ENCODE results near the gene GPR62.

The GPR62 gene

DNA sequence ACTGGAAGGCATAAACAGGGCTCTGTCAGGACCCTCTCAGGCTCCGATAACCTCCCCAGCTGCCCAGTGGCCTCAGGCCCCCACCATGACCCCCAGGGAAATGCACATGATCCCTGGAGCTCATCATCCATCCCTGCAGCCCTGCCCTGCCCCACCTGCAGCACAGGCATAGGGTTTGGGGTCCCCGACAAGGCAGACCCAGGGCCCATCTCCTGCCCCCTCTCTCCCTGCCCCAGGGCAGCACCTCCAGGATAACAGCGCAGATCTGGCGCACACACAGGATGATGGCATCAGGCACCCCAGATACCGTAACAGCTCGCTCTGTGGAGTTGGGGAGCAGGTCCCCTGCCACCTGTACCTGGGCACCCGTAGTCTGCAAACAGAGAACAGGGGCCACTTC, 4.5 kb downstream of the GPR62 start:
- Mint-ChIP-seq H3K36me3 (peaks cover 4% of the 10 kb centered on the region), H3K27ac (no peak overlapping the region), H3K4me3 (no peak overlapping the region), H3K9me3 (no peaks in the 10 kb centered on the region), H3K4me1 (peaks cover 7% of the 10 kb centered on the region)
- ATAC-seq: no peak
- DNase-seq (ENCODE audit: low spot score in 2 of 2): no peak

DNA sequence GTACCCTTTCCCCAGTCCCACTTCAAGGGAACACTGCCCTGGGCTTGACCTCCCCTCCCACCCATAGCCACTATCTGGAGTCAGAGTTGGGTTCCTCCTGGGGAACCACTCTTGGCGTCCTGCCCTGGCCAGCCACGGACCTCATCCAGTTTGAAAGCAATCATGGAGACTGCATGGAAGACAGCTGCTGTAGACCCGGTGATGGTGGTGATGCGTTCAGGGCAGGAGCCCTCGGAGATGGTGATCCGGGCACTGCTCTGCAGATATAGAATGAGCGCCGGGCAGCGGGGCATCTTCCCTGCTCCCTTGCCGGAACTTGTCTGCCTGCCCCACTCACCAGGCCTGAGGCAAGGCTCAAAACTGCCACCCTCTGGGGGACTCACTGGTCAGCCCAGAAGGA, 5.2 kb downstream of the GPR62 start:
- H3K36me3 Mint-ChIP-seq: peaks cover 4% of the 10 kb centered on the region
- ATAC-seq: no peak
- no peak for DNase-seq (ENCODE audit: low spot score in 2 of 2)
- no peaks in the 10 kb centered on the region for H3K9me3 Mint-ChIP-seq
- peaks cover 14% of the 10 kb centered on the region for H3K4me1 Mint-ChIP-seq
- no peak overlapping the region for H3K4me3 Mint-ChIP-seq
- no peak overlapping the region for H3K27ac Mint-ChIP-seq

DNA sequence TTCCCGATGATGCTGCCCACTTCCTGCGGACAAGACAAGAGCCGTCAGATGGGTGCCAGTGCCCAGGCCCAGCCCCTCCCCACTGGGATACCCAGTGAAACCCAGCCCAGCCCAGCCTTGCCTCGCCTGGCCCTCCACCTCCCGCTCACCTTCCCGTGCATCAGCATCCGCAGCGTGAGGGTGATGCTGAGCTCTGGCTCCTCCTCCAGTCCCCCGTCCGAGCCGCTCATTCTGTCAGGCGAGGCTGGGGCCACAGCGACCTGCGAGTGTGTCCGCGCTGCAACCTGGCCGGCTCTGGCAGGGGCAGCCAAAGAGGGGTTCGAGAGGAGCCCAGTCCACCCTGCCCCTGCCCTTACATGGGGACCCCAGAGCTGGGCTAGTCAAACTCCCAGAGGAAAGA, 5.8 kb downstream of the GPR62 start:
- H3K4me1 Mint-ChIP-seq: peaks cover 20% of the 10 kb centered on the region
- H3K36me3 Mint-ChIP-seq: peaks cover 4% of the 10 kb centered on the region
- H3K27ac Mint-ChIP-seq: no peak overlapping the region
- no peak for ATAC-seq
- DNase-seq (ENCODE audit: low spot score in 2 of 2): no peak
- no peaks in the 10 kb centered on the region for H3K9me3 Mint-ChIP-seq
- no peak overlapping the region for H3K4me3 Mint-ChIP-seq

DNA sequence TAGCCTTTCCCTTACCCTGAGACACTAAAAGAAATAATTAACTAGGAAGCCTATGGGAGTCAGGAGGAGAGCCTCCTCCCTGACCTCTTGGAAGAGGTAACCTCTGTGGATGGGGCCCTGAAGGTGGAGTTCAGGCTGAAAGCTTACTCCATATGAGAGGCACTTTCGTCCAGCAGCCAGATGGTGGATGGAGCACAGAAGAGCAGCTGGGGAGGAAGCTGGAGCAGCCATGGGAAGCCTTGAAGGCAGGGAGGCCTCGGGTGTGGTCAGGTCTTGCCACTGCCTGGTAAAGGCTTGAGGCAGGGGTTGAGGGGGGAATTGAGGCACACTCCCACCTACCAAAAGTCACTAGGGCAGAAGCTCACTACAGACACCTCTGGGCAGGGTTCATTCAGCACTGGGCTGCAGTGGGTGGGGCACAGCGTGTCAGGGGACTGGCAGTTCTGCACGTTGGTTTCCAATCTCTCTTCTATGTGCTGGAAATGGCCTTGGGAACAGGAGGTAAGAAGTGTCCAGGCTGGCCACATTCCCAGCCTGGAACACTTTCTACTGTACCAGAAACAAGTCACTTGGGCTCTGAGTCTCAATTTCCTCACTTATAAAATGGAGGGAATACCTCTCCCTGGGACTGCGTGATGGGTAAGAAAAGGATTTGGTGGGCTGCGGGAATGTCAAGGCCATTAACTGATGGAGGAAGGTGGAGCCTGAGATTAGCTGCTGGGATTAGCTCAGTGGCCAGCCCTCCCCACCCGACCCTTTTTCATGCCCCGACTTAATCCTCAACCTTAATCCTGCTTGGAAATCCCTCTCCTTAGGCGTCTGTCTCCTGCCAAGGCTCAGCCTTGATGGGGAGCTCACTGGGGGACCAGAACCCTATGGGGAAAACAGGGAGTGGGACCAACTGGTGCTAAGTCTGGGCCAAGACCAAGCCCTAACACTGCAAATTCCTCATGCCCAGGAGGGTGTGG, 6.7 kb downstream of the GPR62 start:
- Mint-ChIP-seq H3K4me1 (peaks cover 24% of the 10 kb centered on the region), H3K9me3 (no peaks in the 10 kb centered on the region), H3K27ac (no peak overlapping the region), H3K4me3 (no peak overlapping the region), H3K36me3 (peaks cover 4% of the 10 kb centered on the region)
- ATAC-seq: no peak
- DNase-seq (ENCODE audit: low spot score in 2 of 2): no peak

DNA sequence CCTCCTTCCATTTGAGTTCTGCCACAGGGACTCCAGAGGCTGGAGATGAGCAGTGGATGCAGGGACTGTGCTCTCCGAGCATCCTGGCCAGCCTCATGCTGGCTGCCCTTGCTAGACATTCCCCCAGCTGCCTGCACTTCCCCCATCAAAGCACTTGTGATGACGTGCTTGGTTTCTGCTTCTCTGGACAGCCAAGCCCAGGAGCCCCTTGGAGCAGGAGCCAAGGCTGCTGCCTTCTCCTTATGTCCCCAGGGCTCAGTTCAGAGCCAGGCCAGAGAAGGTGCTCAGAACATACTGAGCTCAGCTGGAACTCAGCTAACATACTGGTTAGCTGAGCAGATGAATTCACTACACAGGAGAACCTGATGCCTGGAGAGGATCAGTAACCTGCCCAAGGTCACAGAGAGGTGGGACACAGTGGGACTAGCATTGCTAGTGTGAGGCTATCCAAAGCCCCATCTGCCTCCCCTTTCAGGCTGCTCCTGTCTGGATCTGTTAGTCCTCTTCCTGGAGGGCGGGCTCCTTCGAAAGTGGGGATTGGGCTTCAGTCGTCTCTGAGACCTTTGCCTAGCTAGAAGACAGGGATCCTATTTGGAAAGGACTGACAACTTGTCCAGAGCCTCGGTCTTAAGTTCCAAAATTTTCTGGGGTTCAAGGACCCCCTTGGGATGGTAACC, 7.8 kb downstream of the GPR62 start:
- Mint-ChIP-seq H3K36me3 (peaks cover 1% of the 10 kb centered on the region), H3K27ac (no peak overlapping the region), H3K4me3 (no peak overlapping the region), H3K9me3 (no peaks in the 10 kb centered on the region), H3K4me1 (peaks cover 27% of the 10 kb centered on the region)
- DNase-seq (ENCODE audit: low spot score in 2 of 2) (no peak), ATAC-seq (no peak)

DNA sequence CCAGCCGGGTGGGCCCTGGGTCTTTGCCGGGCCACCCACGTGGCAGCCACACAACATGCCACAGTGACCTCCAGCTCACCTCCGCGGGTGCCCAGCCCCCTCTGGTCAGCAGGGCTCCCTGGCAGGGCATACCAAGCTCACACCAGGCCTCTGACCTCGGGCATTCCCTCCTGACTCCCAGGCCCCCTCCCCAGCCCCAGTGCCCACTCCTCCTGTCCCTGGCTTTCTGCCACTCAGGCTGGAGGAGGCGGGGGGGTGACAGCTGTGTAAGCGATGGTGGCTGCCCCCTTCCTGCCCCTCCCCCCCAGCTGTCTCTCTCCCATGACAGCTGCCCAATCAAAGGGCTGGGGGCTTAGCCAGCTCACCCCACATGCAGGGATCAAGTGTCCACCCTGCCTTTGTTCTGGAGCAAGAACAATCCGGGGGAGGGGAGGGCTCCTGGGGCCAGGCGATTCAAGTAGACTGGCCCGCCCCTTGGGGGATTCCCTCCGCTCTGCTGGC, 8.8 kb downstream of the GPR62 start:
- ATAC-seq (no peak), DNase-seq (ENCODE audit: low spot score in 2 of 2) (no peak)
- Mint-ChIP-seq H3K4me1 (peaks cover 37% of the 10 kb centered on the region), H3K27ac (no peak overlapping the region), H3K36me3 (no peaks in the 10 kb centered on the region), H3K9me3 (no peaks in the 10 kb centered on the region), H3K4me3 (no peak overlapping the region)

DNA sequence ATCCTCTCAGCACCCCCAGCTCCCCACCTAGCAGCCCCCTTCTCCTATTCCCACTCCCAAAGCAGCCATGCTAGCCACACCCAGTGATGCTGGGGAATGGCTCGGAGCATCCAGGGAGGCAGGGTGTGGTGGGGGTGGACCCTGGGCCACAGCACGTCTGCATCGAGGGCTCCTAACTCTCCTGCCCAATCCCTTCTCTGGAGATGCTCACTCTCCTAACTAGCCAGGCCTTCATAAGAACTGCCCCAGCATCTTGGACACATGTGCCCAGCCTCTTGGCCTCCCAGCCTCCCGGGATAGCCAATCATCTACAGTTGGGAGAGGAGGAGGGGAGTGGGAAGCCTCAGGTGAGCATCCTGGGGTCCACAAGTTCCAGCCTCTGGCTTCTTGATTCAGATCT, 9.3 kb downstream of the GPR62 start:
- no peak overlapping the region for H3K4me3 Mint-ChIP-seq
- DNase-seq (ENCODE audit: low spot score in 2 of 2) (no peak), ATAC-seq (no peak)
- peak overlapping the region; percentile 63 for H3K27ac Mint-ChIP-seq
- no peaks in the 10 kb centered on the region for H3K9me3 Mint-ChIP-seq
- H3K36me3 Mint-ChIP-seq: no peaks in the 10 kb centered on the region
- peaks cover 41% of the 10 kb centered on the region for H3K4me1 Mint-ChIP-seq

DNA sequence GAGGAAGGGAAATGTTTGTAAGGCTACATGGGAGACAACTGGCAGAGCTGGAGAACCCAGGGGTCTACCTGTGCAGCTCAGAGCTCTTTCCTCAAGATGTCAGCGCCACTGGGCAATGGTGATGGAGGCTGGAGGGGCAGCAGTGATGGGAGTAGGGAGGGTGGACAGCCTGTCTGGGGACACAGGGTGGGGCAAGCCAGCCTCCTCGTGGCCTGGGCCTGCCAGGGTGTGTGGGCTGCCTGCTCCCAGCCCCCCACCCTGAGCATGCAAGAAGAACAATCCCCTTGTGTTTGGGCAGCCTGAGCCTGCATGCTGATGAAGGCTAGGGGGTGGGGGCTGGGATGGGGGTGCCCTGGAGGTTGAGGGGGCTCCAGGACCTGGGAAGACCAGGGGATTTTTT, 10.8 kb downstream of the GPR62 start:
- ATAC-seq: no peak
- Mint-ChIP-seq H3K4me3 (peak overlapping the region; percentile 77), H3K4me1 (peaks cover 41% of the 10 kb centered on the region), H3K36me3 (peaks cover 3% of the 10 kb centered on the region), H3K27ac (no peak overlapping the region), H3K9me3 (no peaks in the 10 kb centered on the region)
- no peak for DNase-seq (ENCODE audit: low spot score in 2 of 2)

DNA sequence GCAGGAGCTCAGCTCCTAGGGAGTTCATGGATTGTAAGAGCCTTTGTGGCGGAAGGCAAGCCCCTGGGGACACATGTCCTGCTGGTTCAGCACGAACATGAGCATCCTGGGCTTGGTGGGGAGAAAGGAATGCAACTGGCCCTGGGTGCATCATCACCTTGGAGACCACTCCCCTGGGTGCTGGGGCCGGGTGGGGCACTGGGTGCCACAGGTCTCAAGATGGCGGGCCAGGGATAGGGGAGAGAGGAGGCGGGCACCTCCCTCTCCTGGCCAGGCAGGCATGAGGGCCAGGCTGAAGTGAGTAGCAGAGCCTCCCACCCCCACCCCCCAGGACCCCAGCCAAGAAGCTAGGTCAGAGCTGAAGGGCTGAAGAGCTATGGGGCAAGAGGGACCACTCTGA, 11.3 kb downstream of the GPR62 start:
- ATAC-seq (no peak), DNase-seq (ENCODE audit: low spot score in 2 of 2) (no peak)
- Mint-ChIP-seq H3K36me3 (peaks cover 6% of the 10 kb centered on the region), H3K27ac (peak overlapping the region; percentile 80), H3K4me1 (peaks cover 41% of the 10 kb centered on the region), H3K4me3 (peak overlapping the region; percentile 77), H3K9me3 (no peaks in the 10 kb centered on the region)

DNA sequence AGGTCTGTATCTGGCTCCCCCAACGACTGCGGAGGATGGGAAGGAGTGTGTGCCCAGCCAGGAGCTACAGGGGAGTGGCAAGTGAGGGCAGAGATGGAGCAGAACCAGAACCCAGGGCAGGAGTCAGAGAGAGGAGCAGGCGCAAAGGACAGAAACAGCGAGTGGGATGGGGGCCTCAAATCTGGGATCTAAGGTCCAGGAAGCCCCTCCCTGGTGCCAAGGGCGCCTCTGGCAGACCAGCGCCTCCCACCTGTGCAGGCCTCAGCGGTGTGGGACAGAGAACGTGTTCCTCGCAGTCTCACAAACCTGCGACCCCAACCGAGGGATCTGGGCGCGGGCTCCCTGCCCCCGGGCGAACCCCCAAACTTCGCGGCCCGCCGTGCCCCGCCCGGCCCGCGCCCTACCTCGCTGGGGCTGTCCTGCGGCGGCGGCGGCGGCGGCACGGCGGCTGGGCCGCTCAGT, 11.8 kb downstream of the GPR62 start:
- peak in 1 of 2 donors; percentile 63 for DNase-seq (ENCODE audit: low spot score in 2 of 2)
- Mint-ChIP-seq H3K36me3 (peaks cover 6% of the 10 kb centered on the region), H3K9me3 (no peaks in the 10 kb centered on the region), H3K27ac (peak overlapping the region; percentile 80), H3K4me1 (peaks cover 41% of the 10 kb centered on the region), H3K4me3 (peak overlapping the region; percentile 77)
- ATAC-seq: peak; percentile 75

DNA sequence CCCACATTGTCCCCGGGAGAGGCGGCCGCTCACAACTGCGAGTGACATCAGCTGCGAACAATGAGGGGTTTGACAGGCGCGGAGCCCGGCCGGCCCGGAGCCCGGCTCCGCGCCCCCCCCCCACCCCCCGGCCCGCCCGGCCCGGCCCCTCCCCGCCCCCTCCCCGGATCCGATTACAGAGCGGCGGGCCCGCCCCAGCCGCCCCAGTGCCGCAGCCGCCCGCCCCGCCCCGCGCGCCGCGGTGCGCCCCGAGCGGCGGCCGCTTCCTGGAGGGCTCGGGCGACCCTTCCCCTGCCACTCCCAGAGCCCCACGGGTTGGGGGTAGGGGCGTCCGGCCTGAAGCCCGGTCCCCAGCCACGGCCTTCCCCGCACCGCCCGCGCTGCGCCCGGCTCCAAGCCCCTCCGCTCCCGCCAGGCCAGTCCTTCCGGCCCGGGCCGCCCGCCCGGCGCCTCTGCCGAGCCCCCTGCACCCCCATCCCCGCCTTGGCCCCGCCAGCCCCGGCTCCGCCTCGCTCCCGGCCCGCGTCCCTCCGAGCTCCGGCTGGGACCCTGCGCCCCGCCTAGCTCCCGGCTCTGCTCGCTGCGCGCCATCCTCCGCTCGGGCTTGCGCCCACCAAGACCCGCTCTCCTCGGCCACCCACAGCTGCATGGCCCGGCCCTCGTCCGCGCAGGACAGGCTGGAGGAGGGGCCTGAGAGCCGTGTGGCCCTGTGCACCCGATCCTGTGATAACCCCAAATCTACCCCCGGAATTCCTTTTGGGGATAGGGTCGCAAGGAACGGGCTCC, 12.4 kb downstream of the GPR62 start, which contains the start of gene PCBP4:
TSS of gene PCBP4 (minus strand) at position 71 of the 786 bp plus-strand sequence. CDS start 6,214 bp downstream, outside the sequence.
- Mint-ChIP-seq H3K9me3 (no peaks in the 10 kb centered on the region), H3K27ac (peak within 1 kb of the TSS; percentile 80), H3K4me3 (peak within 1 kb of the TSS; percentile 77), H3K4me1 (peaks cover 41% of the 10 kb centered on the region), H3K36me3 (peaks cover 6% of the 10 kb centered on the region)
- ATAC-seq: peak; percentile 66
- peak in 1 of 2 donors; percentile 70 for DNase-seq (ENCODE audit: low spot score in 2 of 2)

DNA sequence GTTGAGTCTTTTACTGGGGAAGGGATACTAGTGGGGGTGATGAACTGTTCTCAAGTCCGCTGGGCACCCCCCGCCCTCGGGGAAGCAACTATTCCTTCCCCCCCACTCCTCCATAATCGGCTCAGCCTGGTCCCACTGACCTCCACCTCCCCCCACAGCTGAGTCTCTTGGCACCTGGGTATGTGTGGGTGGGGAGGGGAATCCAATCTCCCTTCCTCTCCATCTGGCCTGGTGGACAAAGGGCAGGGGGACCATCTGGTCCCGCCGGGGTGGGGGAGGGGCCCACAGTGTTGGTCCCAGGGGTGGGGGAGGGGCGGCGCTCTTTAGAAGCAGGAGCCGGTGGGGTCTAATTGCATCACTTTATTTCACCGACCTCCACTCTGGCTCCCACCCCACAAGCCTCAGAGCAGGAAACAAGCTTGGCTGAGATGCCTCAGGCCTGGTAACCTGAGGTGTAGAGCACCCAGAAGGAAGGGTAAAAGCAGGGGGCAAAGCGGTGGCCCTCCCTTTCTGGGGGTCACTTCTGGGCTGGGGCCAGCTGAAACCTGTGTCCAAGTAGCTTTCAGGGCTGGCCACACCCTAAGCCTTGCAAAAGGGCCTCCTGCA, 13.1 kb downstream of the GPR62 start:
- peaks cover 41% of the 10 kb centered on the region for H3K4me1 Mint-ChIP-seq
- peak overlapping the region; percentile 60 for H3K27ac Mint-ChIP-seq
- peak overlapping the region; percentile 77 for H3K4me3 Mint-ChIP-seq
- H3K9me3 Mint-ChIP-seq: no peaks in the 10 kb centered on the region
- DNase-seq (ENCODE audit: low spot score in 2 of 2) (no peak), ATAC-seq (no peak)
- H3K36me3 Mint-ChIP-seq: peaks cover 6% of the 10 kb centered on the region

DNA sequence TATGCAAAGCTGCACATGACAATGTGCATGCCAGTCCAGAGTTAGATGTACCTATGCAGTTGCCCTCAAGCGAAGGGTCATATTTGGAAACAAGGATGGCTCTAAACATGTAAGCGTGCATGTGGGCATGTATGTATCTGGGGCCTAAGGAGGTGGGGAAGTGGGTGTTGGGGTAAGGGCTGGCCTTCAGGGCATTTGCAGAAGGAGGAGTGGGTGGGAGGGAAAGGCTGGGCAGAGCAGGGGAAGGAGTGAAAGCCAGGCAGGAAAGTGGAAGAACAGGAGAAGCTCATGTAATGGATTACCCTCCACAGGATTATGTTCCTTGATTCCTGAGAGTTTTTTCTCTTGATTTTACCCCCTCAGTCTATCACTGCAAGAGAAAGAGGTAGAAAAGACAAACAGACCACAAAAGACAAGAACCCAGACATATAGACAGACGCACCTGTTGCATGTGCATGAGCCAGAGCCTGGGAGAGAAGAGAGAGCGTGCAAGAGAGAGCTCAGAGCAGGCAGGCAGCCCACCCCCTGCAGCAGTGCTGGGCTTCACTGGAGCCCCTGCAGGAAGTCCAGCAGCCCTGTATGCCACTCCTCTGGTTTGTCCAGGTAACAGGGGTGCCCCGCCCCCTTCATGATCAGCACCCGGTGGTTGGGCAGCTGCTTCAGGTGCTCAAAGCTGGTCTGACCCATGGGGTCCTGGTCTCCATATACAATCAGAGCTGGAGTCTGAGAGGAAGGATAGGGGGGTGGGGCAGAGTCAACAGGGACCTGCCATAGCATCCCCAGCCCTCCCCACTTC, 13.9 kb downstream of the GPR62 start:
- DNase-seq (ENCODE audit: low spot score in 2 of 2) (no peak), ATAC-seq (no peak)
- Mint-ChIP-seq H3K4me1 (peaks cover 48% of the 10 kb centered on the region), H3K9me3 (no peaks in the 10 kb centered on the region), H3K36me3 (peaks cover 14% of the 10 kb centered on the region), H3K27ac (no peak overlapping the region), H3K4me3 (peak overlapping the region; percentile 77)

DNA sequence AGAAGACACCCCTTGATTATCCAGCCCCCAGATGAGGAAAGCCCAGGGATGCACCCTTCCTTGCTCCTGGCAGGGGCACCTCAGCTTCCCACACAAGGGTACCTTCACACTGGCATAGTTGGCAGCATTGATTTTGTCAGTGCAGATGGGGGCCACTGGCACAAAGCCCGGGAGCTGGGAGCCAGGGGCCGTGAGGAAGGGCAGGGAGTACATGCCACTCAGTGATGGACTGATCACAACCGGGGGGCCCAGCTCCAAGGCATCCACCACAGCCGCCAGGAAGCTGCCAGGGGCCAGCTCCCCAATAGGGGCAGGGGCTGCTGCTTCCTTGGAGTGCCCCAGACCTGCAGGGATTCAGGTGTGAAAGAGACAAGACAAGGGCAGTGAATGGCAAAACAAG, 14.7 kb downstream of the GPR62 start:
- Mint-ChIP-seq H3K9me3 (no peaks in the 10 kb centered on the region), H3K4me3 (no peak overlapping the region), H3K4me1 (peaks cover 52% of the 10 kb centered on the region), H3K27ac (peak overlapping the region; percentile 73), H3K36me3 (peaks cover 14% of the 10 kb centered on the region)
- DNase-seq (ENCODE audit: low spot score in 2 of 2): no peak
- ATAC-seq: no peak
